ENCODE measurements around the gene KMT2E.

The KMT2E gene

GRCh38 chr7:105118612-105119600 is 104.9 kb downstream of the KMT2E start:
- no peak overlapping the region for H3K4me3 ChIP-seq (ENCODE audit: control insufficient read depth, low read depth, low read length)
- TF ChIP-seq CTCF (conservative IDR thresholded peaks at IDR 0.05; ENCODE audit: control insufficient read depth, insufficient read depth, low read depth, low read length), result no peak
- DNase-seq (ENCODE audit: low read depth), result no peak

GRCh38 chr7:105122619-105123018 is 108.6 kb downstream of the KMT2E start:
- TF ChIP-seq CTCF (conservative IDR thresholded peaks at IDR 0.05; ENCODE audit: control insufficient read depth, insufficient read depth, low read depth, low read length), result no peak
- no peak for DNase-seq (ENCODE audit: low read depth)

GRCh38 chr7:105125745-105126144 is 111.7 kb downstream of the KMT2E start:
- TF ChIP-seq CTCF (conservative IDR thresholded peaks at IDR 0.05; ENCODE audit: control insufficient read depth, insufficient read depth, low read depth, low read length), result no peak
- DNase-seq (ENCODE audit: low read depth), result no peak

More at GRCh38 chr7:105122619-105123018, 108.6 kb downstream of the KMT2E start:
- H3K4me3 ChIP-seq (ENCODE audit: control insufficient read depth, low read depth, low read length), result no peak overlapping the region

GRCh38 chr7:105126436-105126975 is 112.5 kb downstream of the KMT2E start:
- no peak for TF ChIP-seq CTCF (conservative IDR thresholded peaks at IDR 0.05; ENCODE audit: control insufficient read depth, insufficient read depth, low read depth, low read length)
- H3K4me3 ChIP-seq (ENCODE audit: control insufficient read depth, low read depth, low read length), result no peak overlapping the region
- DNase-seq (ENCODE audit: low read depth), result no peak

More at GRCh38 chr7:105125745-105126144, 111.7 kb downstream of the KMT2E start:
- no peak overlapping the region for H3K4me3 ChIP-seq (ENCODE audit: control insufficient read depth, low read depth, low read length)

- DNase-seq (ENCODE audit: low read depth), result no peak
- H3K4me3 ChIP-seq (ENCODE audit: control insufficient read depth, low read depth, low read length), result no peak overlapping the region
- no peak for TF ChIP-seq CTCF (conservative IDR thresholded peaks at IDR 0.05; ENCODE audit: control insufficient read depth, insufficient read depth, low read depth, low read length)
These were observed 113.2 kb downstream of the KMT2E start for GRCh38 chr7:105127179-105127578.

- no peak overlapping the region for H3K4me3 ChIP-seq (ENCODE audit: control insufficient read depth, low read depth, low read length)
- no peak for TF ChIP-seq CTCF (conservative IDR thresholded peaks at IDR 0.05; ENCODE audit: control insufficient read depth, insufficient read depth, low read depth, low read length)
- no peak for DNase-seq (ENCODE audit: low read depth)
These were observed 116.0 kb downstream of the KMT2E start for GRCh38 chr7:105130048-105130447.

Measured in fibroblast of mammary gland (primary cell).